Measurements from ENCODE around the gene SEPTIN10. TPM values are rescaled to one million over a fixed set of nuclear protein-coding genes. Genes with fewer than 3 reads are reported as not detected.
"Not testable (repeated sequence)": the region's sequence is repeated elsewhere in the genome, so short reads cannot be mapped to it uniquely, and the experiment has no call there.

Gene SEPTIN10
- total RNA-seq, 1 donor from 2014 or later, result 75.2 TPM

DNA sequence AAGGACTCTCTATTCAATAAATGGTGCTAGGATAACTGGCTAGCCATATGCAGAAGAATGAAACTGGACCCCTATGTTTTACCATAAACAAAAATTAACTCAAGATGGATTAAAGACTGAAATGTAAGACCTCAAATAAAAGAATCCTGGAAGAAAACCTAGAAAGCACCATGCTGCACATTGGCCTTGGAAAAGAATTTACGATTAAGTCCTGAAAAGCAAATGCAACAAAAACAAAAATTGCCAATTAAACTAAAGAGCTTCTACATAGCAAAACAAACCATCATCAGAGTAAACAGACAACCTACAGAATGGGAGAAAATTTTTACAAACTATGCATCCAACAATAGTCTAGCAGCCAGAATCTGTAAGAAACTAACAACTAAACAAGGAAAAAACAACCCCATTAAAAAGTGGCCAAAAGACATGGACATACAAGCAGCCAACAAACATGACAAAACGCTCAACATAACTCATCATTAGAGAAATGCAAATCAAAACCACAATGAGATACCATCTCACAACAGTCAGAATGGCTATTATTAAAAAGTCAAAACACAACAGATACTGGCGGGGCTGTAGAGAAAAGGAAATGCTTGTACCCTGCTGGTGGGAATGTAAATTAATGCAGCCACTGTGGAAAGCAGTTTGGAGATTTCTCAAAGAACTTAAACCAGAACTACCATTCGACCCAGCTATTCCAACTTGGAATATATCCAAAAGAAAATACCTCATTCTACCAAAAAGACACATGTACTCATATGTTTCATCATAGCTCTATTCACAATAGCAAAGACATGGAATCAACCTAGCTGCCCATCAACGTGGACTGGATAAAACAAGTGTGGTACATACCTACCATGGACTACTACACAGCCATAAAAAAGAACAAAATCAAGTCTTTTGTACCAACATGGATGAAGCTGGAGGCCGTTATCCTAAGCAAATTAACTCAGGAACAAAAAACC, 30.6 kb downstream of the SEPTIN10 start:
- peaks cover 2% of the 10 kb centered on the region for H3K9me3 Mint-ChIP-seq (ENCODE audit: unreplicated experiment)
- no peak overlapping the region for H3K4me3 Mint-ChIP-seq (ENCODE audit: unreplicated experiment)
- H3K27me3 Mint-ChIP-seq (ENCODE audit: unreplicated experiment), result no peaks in the 10 kb centered on the region
- H3K36me3 Mint-ChIP-seq (ENCODE audit: unreplicated experiment), result no peaks in the 10 kb centered on the region
- H3K27ac Mint-ChIP-seq (ENCODE audit: unreplicated experiment), result no peak overlapping the region
- peaks cover 10% of the 10 kb centered on the region for H3K4me1 Mint-ChIP-seq (ENCODE audit: low read depth, unreplicated experiment)
- TF ChIP-seq, protein P1, sequence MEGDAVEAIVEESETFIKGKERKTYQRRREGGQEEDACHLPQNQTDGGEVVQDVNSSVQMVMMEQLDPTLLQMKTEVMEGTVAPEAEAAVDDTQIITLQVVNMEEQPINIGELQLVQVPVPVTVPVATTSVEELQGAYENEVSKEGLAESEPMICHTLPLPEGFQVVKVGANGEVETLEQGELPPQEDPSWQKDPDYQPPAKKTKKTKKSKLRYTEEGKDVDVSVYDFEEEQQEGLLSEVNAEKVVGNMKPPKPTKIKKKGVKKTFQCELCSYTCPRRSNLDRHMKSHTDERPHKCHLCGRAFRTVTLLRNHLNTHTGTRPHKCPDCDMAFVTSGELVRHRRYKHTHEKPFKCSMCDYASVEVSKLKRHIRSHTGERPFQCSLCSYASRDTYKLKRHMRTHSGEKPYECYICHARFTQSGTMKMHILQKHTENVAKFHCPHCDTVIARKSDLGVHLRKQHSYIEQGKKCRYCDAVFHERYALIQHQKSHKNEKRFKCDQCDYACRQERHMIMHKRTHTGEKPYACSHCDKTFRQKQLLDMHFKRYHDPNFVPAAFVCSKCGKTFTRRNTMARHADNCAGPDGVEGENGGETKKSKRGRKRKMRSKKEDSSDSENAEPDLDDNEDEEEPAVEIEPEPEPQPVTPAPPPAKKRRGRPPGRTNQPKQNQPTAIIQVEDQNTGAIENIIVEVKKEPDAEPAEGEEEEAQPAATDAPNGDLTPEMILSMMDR (IDR thresholded peaks at IDR 0.05; ENCODE audit: partially characterized antibody, unreplicated experiment), result no peak
- no peak for DNase-seq

DNA sequence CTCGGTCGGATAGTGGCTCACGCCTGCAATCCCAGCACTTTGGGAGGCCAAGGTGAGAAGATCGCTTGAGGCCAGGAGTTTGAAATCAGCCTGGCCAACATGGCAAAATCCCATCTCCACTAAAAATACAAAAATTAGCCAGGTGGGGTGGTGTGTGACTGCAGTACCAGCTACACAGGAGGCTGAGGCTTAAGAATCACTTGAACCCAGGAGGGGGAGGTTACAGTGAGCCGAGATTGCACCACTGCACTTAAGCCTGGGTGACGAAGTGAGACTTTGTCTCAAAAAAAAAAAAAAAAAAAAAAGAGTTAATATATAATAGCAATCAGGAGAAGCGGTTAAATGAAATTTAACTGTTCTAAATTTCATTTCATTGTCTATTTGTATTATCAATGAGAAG, 36.1 kb downstream of the SEPTIN10 start:
- DNase-seq; H3K27ac Mint-ChIP-seq (ENCODE audit: unreplicated experiment); H3K4me3 Mint-ChIP-seq (ENCODE audit: unreplicated experiment); H3K27me3 Mint-ChIP-seq (ENCODE audit: unreplicated experiment); H3K36me3 Mint-ChIP-seq (ENCODE audit: unreplicated experiment); H3K9me3 Mint-ChIP-seq (ENCODE audit: unreplicated experiment); H3K4me1 Mint-ChIP-seq (ENCODE audit: low read depth, unreplicated experiment): not testable (repeated sequence)

DNA sequence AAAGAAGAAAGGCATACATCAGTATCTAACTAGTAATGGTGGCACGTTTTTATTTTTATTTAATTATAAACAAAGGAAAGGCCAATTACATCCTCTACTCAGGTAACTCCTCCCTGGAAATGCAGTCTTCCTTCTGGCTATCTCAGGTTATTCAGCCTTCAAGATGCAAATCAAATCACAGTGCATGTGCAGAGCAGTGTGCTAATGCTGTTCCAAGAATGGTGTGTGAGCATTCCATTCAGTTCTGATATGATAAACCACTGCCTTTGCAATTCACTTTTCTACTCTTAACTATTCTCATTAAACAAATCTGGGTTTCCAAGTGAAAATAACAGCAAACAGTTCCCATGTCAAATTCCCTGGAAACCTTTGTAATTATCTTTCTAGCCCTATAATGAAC, 38.4 kb downstream of the SEPTIN10 start:
- H3K27me3 Mint-ChIP-seq (ENCODE audit: unreplicated experiment), result no peaks in the 10 kb centered on the region
- H3K9me3 Mint-ChIP-seq (ENCODE audit: unreplicated experiment), result no peaks in the 10 kb centered on the region
- H3K27ac Mint-ChIP-seq (ENCODE audit: unreplicated experiment), result no peak overlapping the region
- no peaks in the 10 kb centered on the region for H3K4me1 Mint-ChIP-seq (ENCODE audit: low read depth, unreplicated experiment)
- no peak for DNase-seq
- H3K36me3 Mint-ChIP-seq (ENCODE audit: unreplicated experiment), result no peaks in the 10 kb centered on the region
- H3K4me3 Mint-ChIP-seq (ENCODE audit: unreplicated experiment), result no peak overlapping the region
- TF ChIP-seq, protein P1 (IDR thresholded peaks at IDR 0.05; ENCODE audit: partially characterized antibody, unreplicated experiment), result no peak

DNA sequence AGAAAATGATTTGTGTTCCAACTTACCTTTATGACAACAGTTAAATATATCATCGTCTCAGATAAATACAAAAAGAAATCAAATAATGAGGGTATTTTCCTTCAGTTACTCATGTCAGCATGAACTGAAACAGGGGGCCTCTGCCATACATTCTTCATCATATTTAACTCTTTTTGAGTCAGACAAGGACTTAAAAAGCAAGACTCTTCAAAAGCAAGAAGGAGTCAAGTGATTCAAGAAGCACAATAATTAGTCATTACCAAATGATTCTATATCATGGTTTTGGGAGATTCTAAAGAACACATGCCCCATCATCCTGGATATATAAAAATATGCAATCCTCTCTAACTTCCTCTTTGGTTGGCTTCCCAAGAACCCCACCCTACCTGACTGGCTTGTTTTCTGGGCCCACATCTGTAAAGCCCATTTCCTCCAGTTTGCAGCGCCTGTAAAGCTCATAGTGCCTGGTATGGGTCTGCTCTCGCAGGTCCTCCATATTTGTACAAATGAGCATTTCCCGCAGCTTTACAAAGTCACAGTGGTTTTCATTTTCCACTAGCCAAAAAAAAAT, 49.7 kb downstream of the SEPTIN10 start:
- Mint-ChIP-seq H3K4me3 (ENCODE audit: unreplicated experiment) (no peak overlapping the region), H3K27me3 (ENCODE audit: unreplicated experiment) (no peaks in the 10 kb centered on the region), H3K36me3 (ENCODE audit: unreplicated experiment) (no peaks in the 10 kb centered on the region), H3K4me1 (ENCODE audit: low read depth, unreplicated experiment) (peaks cover 7% of the 10 kb centered on the region), H3K9me3 (ENCODE audit: unreplicated experiment) (no peaks in the 10 kb centered on the region), H3K27ac (ENCODE audit: unreplicated experiment) (no peak overlapping the region)
- TF ChIP-seq, protein P1 (IDR thresholded peaks at IDR 0.05; ENCODE audit: partially characterized antibody, unreplicated experiment), result no peak
- DNase-seq, result no peak

DNA sequence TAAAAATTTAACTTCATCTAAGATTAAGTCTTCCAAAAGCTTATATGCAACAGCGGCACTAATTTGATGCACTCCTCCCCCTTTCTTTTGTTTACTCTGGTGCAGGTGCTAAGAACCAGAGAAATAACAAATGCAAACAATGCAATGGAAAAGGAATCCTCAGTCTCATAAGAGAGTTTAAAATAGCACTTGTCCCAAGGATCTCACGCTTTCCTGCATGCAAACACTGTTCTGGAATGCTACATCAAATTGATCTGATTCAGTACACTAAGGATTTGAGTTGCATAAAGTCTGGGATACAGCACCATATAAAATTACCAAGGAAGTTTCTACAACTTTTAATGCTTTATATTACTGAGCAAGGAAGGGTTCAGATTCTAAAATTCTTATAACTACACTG, 50.5 kb downstream of the SEPTIN10 start:
- H3K4me1 Mint-ChIP-seq (ENCODE audit: low read depth, unreplicated experiment), result peaks cover 7% of the 10 kb centered on the region
- no peaks in the 10 kb centered on the region for H3K9me3 Mint-ChIP-seq (ENCODE audit: unreplicated experiment)
- no peaks in the 10 kb centered on the region for H3K27me3 Mint-ChIP-seq (ENCODE audit: unreplicated experiment)
- no peak overlapping the region for H3K27ac Mint-ChIP-seq (ENCODE audit: unreplicated experiment)
- H3K4me3 Mint-ChIP-seq (ENCODE audit: unreplicated experiment), result no peak overlapping the region
- no peaks in the 10 kb centered on the region for H3K36me3 Mint-ChIP-seq (ENCODE audit: unreplicated experiment)
- TF ChIP-seq, protein P1 (IDR thresholded peaks at IDR 0.05; ENCODE audit: partially characterized antibody, unreplicated experiment), result no peak
- DNase-seq, result no peak

Measured in glutamatergic neuron (in vitro differentiated cells).